Prostate gland (tissue), 2 donors: ENCODE results near the gene MSH5.

Source experiments
- POLR2A ChIP-seq: fragments of 450-650 bp; IDR thresholded peaks from one replicate; pipeline ENCODE4 v1.6.1; 2016; ENCODE audit warnings: antibody characterized with exemption, mild to moderate bottlenecking
- POLR2AphosphoS5 ChIP-seq: sonication (generic); formaldehyde crosslinking; IDR thresholded peaks from one replicate; pipeline ENCODE4 v1.6.1; 2017; ENCODE audit warnings: antibody characterized with exemption
- TF ChIP-seq, protein P1 (sequence below), 4 experiments: fragments of 200-600 bp in 2 of 4; fragments of 450-650 bp in 2 of 4; sonication (generic) in 2 of 4; IDR thresholded peaks; 1 replicate in 3 of 4; 2 replicates in 1 of 4; pipeline ENCODE4 v1.5.1; 2016 to 2019; ENCODE audit warnings: antibody characterized with exemption in 4 of 4, mild to moderate bottlenecking in 2 of 4, moderate library complexity in 2 of 4

GRCh38 chr6:31770860-31771259 lies 31.1 kb downstream of the MSH5 start:
- TF ChIP-seq POLR2AphosphoS5 (no peak), POLR2A (no peak)
- TF ChIP-seq, protein P1, sequence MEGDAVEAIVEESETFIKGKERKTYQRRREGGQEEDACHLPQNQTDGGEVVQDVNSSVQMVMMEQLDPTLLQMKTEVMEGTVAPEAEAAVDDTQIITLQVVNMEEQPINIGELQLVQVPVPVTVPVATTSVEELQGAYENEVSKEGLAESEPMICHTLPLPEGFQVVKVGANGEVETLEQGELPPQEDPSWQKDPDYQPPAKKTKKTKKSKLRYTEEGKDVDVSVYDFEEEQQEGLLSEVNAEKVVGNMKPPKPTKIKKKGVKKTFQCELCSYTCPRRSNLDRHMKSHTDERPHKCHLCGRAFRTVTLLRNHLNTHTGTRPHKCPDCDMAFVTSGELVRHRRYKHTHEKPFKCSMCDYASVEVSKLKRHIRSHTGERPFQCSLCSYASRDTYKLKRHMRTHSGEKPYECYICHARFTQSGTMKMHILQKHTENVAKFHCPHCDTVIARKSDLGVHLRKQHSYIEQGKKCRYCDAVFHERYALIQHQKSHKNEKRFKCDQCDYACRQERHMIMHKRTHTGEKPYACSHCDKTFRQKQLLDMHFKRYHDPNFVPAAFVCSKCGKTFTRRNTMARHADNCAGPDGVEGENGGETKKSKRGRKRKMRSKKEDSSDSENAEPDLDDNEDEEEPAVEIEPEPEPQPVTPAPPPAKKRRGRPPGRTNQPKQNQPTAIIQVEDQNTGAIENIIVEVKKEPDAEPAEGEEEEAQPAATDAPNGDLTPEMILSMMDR (IDR thresholded peaks at IDR 0.05) = no peak
